ENCODE data around the gene TMCO4. TPM values are rescaled to one million over a fixed set of nuclear protein-coding genes. Genes with fewer than 3 reads are reported as not detected.

TMCO4 gene
- total RNA-seq, 2 experiments from 2014 or later, result 13.1 to 14.4 TPM

DNA sequence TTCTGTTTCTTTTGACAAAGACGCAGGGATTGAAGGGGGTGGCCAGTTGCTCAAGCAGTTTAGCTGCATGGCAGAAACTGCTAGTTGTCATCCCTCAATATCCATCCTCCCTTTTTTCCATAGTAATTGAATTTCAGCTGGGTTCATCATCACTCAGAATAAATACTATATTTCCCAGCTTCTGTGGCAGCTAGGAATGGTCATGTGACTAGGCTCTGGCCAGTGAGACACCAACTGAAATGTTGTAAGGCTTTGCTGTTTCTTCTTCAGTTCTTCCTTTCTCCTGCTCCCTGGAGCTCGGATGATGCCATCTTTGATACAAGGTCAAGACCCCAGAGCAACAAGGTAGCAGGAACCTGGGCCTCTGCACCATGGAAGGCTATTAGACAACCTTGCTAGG lies 61.0 kb downstream of the TMCO4 start:
- Mint-ChIP-seq H3K9me3 (ENCODE audit: insufficient read depth) (no peaks in the 10 kb centered on the region), H3K4me3 (no peak overlapping the region), H3K36me3 (ENCODE audit: low read depth) (peaks cover 7% of the 10 kb centered on the region), H3K4me1 (ENCODE audit: low read depth) (no peaks in the 10 kb centered on the region), H3K27me3 (ENCODE audit: low read depth) (no peaks in the 10 kb centered on the region), H3K27ac (no peak overlapping the region)
- ATAC-seq (no peak), DNase-seq (no peak)
- POLR2A ChIA-PET, result no interaction called here
- CTCF ChIA-PET, result no interaction called here

DNA sequence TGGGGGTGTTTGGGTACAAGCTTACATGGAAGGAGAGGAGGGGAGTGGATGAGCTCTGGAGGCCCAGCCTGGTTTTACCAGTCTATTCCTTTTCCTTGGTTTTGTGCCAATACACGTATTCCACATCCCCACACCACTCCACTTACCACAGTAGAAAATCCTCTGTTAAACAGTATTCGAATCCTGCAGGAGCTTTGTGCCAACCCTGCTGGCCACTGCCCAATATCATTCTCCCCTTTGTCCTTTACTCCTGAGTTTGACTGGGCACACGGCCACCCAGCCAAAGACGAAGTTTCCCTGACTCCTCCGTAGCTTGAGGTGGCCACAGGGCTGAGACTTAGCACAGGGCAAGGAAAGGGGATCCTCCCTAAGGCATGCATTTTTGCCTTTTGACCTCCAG lies 61.6 kb downstream of the TMCO4 start:
- Mint-ChIP-seq H3K4me1 (ENCODE audit: low read depth) (no peaks in the 10 kb centered on the region), H3K27me3 (ENCODE audit: low read depth) (no peaks in the 10 kb centered on the region), H3K9me3 (ENCODE audit: insufficient read depth) (no peaks in the 10 kb centered on the region), H3K27ac (no peak overlapping the region), H3K36me3 (ENCODE audit: low read depth) (peaks cover 7% of the 10 kb centered on the region), H3K4me3 (no peak overlapping the region)
- DNase-seq, result no peak
- ChIA-PET POLR2A (no interaction called here), CTCF (interaction anchor here (0.7 to 1.0 kb wide), 2 partner anchors 22 to 23 kb away, joined by 3 read pairs; no protein-coding TSS in a partner anchor)
- no peak for ATAC-seq

DNA sequence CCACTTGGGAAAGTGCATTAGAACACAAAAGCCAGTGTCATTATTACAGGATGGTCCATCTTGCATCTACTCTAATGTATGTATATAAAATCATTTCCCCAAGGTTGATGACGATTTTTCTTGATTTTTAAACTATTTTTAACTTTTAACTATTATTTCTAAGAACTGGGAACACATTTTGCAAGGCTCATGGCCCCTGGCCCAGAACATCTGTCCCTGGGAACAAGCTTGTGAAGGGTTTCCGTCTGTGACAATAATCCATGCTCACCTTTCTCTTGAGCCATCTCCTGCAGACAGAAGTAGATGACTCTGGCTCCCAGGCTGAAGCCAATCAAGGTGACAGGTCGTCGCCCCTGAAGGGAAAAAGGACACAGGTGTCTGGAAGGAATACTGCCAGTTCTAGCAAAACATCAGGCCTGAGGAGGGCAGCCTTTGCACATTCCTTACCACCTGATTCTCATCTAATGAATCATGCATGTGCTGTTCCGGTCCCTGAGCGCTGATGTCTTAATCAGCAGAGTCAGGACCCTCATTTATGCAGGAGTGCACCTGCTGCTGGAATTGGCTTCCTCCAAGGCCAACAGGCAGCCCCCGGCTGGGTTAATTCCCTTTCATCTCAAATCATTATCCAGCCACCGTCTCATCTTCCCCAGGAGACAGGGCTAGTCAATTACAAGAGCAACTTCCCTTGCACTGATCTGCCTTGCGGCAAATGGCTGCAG lies 62.5 kb downstream of the TMCO4 start:
- Mint-ChIP-seq H3K27ac (no peak overlapping the region), H3K9me3 (ENCODE audit: insufficient read depth) (no peaks in the 10 kb centered on the region), H3K4me1 (ENCODE audit: low read depth) (no peaks in the 10 kb centered on the region), H3K36me3 (ENCODE audit: low read depth) (peaks cover 7% of the 10 kb centered on the region), H3K27me3 (ENCODE audit: low read depth) (no peaks in the 10 kb centered on the region), H3K4me3 (no peak overlapping the region)
- CTCF ChIA-PET, result interaction anchor here (0.7 to 1.0 kb wide), 2 partner anchors 21 to 23 kb away, joined by 3 read pairs; no protein-coding TSS in a partner anchor
- ATAC-seq, result no peak
- POLR2A ChIA-PET, result no interaction called here
- no peak for DNase-seq

DNA sequence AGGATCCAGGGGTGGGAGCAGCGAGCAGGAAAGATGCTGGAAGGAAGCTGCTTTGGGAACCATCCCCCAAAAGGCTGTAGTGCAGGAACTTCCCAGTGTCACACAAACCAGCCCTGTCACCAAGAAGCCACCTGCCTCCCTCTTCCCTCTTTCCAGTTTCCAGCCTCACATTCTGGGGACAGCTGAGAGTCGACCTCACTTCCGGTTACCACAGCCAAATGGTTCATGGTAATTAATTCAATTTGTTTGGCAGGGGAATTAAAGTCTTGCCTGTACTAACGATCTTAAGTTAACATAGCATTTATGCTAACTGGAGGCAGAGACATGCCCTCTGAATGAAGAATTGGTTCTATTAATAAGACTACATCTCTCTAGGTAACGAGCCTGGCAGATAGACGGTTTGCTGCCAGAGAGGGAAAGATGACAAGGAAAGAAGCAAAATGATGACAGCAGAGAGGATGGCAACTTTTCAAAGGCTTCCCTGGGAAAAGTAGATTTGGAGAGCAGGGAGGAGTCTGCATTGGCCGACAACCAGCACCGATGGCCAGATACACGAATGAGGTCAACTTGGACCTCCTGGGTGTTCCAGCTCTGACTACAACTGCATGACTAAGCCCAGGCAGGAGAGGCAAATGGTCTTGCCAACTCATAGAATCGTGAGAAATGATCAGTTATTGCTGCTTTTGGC lies 64.1 kb downstream of the TMCO4 start:
- no peak for DNase-seq
- CTCF ChIA-PET, result interaction anchor here (0.7 kb wide), 1 partner anchor 20 kb away, joined by 3 read pairs; no protein-coding TSS in a partner anchor
- no peak overlapping the region for H3K4me3 Mint-ChIP-seq
- no peaks in the 10 kb centered on the region for H3K27me3 Mint-ChIP-seq (ENCODE audit: low read depth)
- no peak overlapping the region for H3K27ac Mint-ChIP-seq
- H3K36me3 Mint-ChIP-seq (ENCODE audit: low read depth), result peaks cover 12% of the 10 kb centered on the region
- no peaks in the 10 kb centered on the region for H3K9me3 Mint-ChIP-seq (ENCODE audit: insufficient read depth)
- ATAC-seq, result no peak
- H3K4me1 Mint-ChIP-seq (ENCODE audit: low read depth), result no peaks in the 10 kb centered on the region
- POLR2A ChIA-PET, result no interaction called here

DNA sequence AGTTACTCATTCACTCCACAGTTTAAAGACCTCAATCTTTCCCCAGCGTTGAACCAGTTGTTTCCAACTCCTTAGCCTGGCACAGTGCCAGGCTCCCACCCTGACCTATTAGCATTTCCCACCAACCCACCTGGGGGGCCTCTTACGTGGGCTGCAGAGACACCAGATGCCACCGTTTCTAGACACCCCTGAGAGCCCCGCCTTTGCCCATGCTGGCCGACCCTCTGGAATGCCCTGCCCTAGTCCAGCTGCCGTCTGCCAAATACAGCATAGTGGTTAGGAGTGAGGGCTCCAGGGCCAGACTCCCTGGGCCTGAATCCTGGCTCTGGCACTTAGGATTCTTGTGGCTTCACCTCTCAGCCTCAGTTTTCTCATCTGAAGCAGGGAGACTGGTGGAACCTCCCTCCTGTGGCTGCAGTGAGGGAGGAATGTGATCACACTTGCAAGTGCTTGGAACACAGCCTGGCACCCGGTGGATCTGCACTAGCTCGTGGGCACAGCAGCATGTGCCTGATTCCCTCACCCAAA lies 65.2 kb downstream of the TMCO4 start:
- ChIA-PET CTCF (no interaction called here), POLR2A (no interaction called here)
- no peak overlapping the region for H3K27ac Mint-ChIP-seq
- DNase-seq (no peak), ATAC-seq (no peak)
- H3K4me3 Mint-ChIP-seq, result no peak overlapping the region
- no peaks in the 10 kb centered on the region for H3K4me1 Mint-ChIP-seq (ENCODE audit: low read depth)
- H3K36me3 Mint-ChIP-seq (ENCODE audit: low read depth), result peaks cover 20% of the 10 kb centered on the region
- no peaks in the 10 kb centered on the region for H3K9me3 Mint-ChIP-seq (ENCODE audit: insufficient read depth)
- no peaks in the 10 kb centered on the region for H3K27me3 Mint-ChIP-seq (ENCODE audit: low read depth)

DNA sequence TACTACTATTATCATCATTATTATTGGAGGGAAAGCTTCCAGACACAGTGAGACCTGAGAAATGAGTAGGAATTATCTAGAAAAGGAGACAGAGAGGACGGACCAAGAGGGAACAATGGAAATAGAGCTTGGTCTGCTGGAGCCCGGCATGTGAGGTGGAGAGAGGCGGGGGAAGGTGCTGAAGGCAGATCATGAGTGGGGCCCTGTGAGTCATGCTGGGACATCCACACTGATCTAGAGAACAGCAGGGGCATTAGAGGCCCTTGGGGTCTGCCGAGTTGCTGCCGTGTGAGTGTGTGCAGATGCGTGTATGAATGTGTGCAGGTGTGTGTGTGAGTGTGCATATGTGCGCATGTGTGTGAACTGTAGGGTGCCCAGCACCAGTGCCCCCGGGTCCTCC lies 65.7 kb downstream of the TMCO4 start:
- Mint-ChIP-seq H3K36me3 (ENCODE audit: low read depth) (peaks cover 18% of the 10 kb centered on the region), H3K4me3 (no peak overlapping the region), H3K27me3 (ENCODE audit: low read depth) (no peaks in the 10 kb centered on the region), H3K27ac (no peak overlapping the region), H3K9me3 (ENCODE audit: insufficient read depth) (no peaks in the 10 kb centered on the region), H3K4me1 (ENCODE audit: low read depth) (no peaks in the 10 kb centered on the region)
- ATAC-seq (no peak), DNase-seq (no peak)
- POLR2A ChIA-PET, result no interaction called here
- CTCF ChIA-PET, result no interaction called here

DNA sequence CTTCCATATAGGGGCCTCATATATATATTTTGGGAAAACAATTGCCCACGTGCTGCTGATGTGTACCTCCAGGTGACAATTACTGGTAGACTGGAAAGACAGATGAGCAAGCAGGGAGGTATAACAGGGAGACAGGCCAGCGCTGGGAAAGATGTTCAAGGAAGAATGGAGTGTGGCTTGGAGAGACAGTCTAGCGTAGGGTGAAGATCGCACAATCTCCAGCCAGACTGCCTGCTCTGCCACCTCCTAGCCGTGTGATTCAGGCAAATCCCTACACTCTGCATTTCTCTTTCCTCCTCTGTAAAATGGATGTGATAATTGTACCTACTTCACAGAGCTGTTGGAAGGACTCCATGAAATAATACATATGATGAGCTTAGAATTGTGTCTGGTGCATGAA lies 66.1 kb downstream of the TMCO4 start:
- no peak for DNase-seq
- ChIA-PET CTCF (no interaction called here), POLR2A (no interaction called here)
- ATAC-seq, result no peak
- Mint-ChIP-seq H3K9me3 (ENCODE audit: insufficient read depth) (no peaks in the 10 kb centered on the region), H3K4me3 (no peak overlapping the region), H3K36me3 (ENCODE audit: low read depth) (peaks cover 14% of the 10 kb centered on the region), H3K27ac (no peak overlapping the region), H3K27me3 (ENCODE audit: low read depth) (no peaks in the 10 kb centered on the region), H3K4me1 (ENCODE audit: low read depth) (no peaks in the 10 kb centered on the region)

DNA sequence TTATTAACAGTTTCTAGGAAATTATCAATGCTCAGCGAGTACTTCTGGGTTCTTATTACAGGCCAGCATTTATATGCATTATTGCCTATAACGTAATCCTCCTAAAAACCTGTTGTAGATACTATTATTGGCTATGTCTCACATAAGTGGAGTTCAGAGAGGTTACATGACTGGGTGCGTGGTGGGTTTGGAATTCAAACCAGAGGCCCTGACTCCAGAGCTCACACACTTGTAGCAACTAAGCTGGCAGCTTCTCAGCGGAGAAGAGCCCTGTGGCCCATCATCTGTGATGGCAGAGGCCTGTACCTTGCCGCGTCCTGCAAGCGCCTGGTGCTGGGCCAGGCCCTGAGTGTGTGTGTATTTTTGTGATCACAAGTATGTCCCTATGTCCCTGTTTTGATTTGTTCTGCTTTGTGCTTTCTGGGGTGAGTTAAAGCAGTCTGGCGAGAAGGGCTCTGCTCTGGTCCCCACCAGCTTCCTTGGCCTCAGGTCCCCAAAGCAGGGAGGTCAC lies 68.3 kb downstream of the TMCO4 start:
- H3K4me3 Mint-ChIP-seq, result no peak overlapping the region
- H3K9me3 Mint-ChIP-seq (ENCODE audit: insufficient read depth), result no peaks in the 10 kb centered on the region
- no peaks in the 10 kb centered on the region for H3K4me1 Mint-ChIP-seq (ENCODE audit: low read depth)
- no peak for ATAC-seq
- no peak for DNase-seq
- ChIA-PET CTCF (interaction anchor here (2.0 kb wide), 1 partner anchor 16 kb away, joined by 6 read pairs; no protein-coding TSS in a partner anchor), POLR2A (no interaction called here)
- H3K27ac Mint-ChIP-seq, result no peak overlapping the region
- H3K36me3 Mint-ChIP-seq (ENCODE audit: low read depth), result peaks cover 14% of the 10 kb centered on the region
- H3K27me3 Mint-ChIP-seq (ENCODE audit: low read depth), result no peaks in the 10 kb centered on the region

DNA sequence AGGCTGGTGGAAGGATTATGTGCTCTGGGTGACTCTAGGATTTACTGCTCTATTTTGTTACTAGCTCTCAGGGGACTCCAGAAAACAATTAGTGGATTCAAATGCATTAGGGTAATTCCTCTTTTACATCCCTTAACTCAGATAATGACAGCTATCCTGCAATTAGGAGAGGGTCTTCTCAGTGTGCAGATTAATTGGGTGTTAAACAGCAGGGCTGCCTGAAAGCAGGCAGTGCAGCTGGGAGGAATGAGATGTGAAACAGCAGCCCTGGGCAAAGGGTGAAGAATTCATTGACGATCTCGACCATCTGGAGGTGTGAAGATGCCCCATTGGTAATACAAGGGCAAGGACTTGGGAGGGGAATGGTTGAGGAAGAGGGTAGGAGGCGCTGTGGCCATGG lies 68.9 kb downstream of the TMCO4 start:
- DNase-seq (no peak), ATAC-seq (no peak)
- POLR2A ChIA-PET, result no interaction called here
- CTCF ChIA-PET, result interaction anchor here (2.0 kb wide), 1 partner anchor 15 kb away, joined by 6 read pairs; no protein-coding TSS in a partner anchor
- Mint-ChIP-seq H3K27ac (no peak overlapping the region), H3K4me1 (ENCODE audit: low read depth) (no peaks in the 10 kb centered on the region), H3K4me3 (no peak overlapping the region), H3K9me3 (ENCODE audit: insufficient read depth) (no peaks in the 10 kb centered on the region), H3K27me3 (ENCODE audit: low read depth) (no peaks in the 10 kb centered on the region), H3K36me3 (ENCODE audit: low read depth) (peaks cover 14% of the 10 kb centered on the region)

DNA sequence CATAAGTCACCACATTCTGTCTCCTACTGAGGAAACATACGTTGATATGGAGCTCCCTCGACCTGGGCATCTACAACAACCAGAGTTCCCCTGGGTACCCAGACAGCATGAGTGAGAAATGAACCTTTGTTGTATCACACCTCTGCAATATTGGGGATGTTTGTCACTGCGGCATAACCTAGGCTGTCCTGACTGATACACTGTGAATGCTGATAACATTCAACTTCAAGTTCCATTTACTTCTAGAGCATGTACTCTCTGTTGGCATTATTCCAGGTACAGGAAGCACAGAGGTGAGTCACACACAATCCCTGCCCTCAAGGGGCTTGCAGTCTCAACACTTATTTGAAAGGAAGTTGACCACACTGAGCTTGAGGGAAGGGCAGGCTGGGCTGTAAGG lies 69.5 kb downstream of the TMCO4 start:
- ATAC-seq, result no peak
- Mint-ChIP-seq H3K4me1 (ENCODE audit: low read depth) (no peaks in the 10 kb centered on the region), H3K9me3 (ENCODE audit: insufficient read depth) (no peaks in the 10 kb centered on the region), H3K4me3 (no peak overlapping the region), H3K27me3 (ENCODE audit: low read depth) (no peaks in the 10 kb centered on the region), H3K27ac (no peak overlapping the region), H3K36me3 (ENCODE audit: low read depth) (peaks cover 14% of the 10 kb centered on the region)
- CTCF ChIA-PET, result interaction anchor here (1.0 to 2.0 kb wide), 4 partner anchors 13 to 49 kb away, joined by 3 to 6 read pairs (median 4); no protein-coding TSS in a partner anchor
- POLR2A ChIA-PET, result no interaction called here
- no peak for DNase-seq

DNA sequence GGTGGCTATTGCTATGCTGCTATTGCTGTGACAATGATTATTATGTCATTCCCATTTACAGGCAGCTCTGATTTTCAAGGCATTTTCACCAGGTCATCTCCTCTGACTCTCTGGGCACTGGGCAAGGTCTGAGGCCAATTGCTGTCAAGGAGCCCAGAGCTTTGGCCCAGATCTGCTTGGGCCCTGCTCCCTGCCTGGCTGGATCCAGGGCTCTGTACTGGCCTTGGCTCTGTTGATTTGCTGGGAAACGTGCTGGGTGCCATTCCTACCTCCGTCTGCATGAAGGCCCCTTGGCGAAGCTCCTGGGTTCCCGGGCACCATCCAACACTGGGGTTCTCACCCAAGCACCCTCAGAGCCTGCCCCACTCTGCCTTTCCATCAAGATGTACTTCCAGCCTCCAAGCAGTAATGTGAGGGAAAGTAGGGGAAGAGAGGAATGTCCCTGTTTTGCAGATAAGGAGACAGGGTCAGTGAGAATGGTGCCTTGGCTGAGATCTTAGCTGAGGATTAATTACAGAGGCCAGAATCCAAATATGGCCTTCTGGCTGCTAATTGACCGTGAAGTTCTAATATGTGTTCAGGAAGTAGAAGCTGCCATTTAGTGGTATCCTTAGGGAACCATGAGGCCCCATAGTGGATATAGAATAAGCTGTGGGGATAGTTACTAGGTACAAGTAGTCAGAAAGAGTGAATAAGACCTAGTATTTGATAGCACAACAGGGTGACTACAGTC lies 71.1 kb downstream of the TMCO4 start:
- H3K4me3 Mint-ChIP-seq, result no peak overlapping the region
- H3K27me3 Mint-ChIP-seq (ENCODE audit: low read depth), result no peaks in the 10 kb centered on the region
- DNase-seq (no peak), ATAC-seq (no peak)
- no peak overlapping the region for H3K27ac Mint-ChIP-seq
- POLR2A ChIA-PET, result no interaction called here
- H3K4me1 Mint-ChIP-seq (ENCODE audit: low read depth), result no peaks in the 10 kb centered on the region
- peaks cover 14% of the 10 kb centered on the region for H3K36me3 Mint-ChIP-seq (ENCODE audit: low read depth)
- CTCF ChIA-PET, result interaction anchor here (2.3 kb wide), 1 partner anchor 13 kb away, joined by 7 read pairs; no protein-coding TSS in a partner anchor
- H3K9me3 Mint-ChIP-seq (ENCODE audit: insufficient read depth), result no peaks in the 10 kb centered on the region

DNA sequence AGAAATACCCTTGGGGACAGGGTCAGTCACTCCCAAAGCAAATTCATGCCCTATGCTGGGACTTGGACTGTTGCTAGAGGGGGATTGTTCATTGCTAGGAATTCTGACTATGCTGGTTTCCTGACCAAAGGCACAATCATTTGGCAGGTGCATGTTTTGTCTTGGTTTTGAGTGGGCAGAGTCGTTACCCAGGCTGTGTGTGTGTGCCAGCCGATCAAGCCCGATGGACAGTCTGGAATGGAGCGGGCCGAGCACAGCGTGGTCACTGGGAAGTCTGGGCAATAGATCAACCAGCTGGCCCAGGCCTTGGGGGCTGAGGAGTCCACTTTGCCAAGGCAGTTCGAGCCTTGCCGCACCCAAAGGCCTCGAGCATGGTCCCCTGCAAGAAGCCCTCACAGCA lies 74.1 kb downstream of the TMCO4 start:
- no peak for DNase-seq
- CTCF ChIA-PET, result no interaction called here
- H3K36me3 Mint-ChIP-seq (ENCODE audit: low read depth), result peaks cover 9% of the 10 kb centered on the region

More for the DNA sequence above, 74.1 kb downstream of the TMCO4 start:
- POLR2A ChIA-PET, result no interaction called here
- H3K4me3 Mint-ChIP-seq, result no peak overlapping the region
- no peaks in the 10 kb centered on the region for H3K9me3 Mint-ChIP-seq (ENCODE audit: insufficient read depth)
- H3K27me3 Mint-ChIP-seq (ENCODE audit: low read depth), result no peaks in the 10 kb centered on the region
- no peak overlapping the region for H3K27ac Mint-ChIP-seq
- no peaks in the 10 kb centered on the region for H3K4me1 Mint-ChIP-seq (ENCODE audit: low read depth)
- no peak for ATAC-seq
